K562 (cell line): ENCODE measurements around the gene UBE2G2. TPM values are rescaled to one million over a fixed set of nuclear protein-coding genes. Genes with fewer than 3 reads are reported as not detected.
A peak's percentile ranks its signal among the peaks of the same experiment; 100 is the strongest.

Experiments used
- BACH1 ChIP-seq: fragments of 200-800 bp; sonication (Bioruptor generic); IDR thresholded peaks from 2 replicates; pipeline ENCODE4 v1.6.1; 2016; ENCODE audit warnings: missing genetic modification characterization, missing compliant biosample characterization
- CBFA2T3 ChIP-seq: fragments of 450-650 bp; IDR thresholded peaks from 2 replicates; pipeline ENCODE4 v1.6.1; 2017
- CEBPG ChIP-seq, 3 experiments: fragments of 200-800 bp in 1 of 3; sonication (Bioruptor generic) in 1 of 3; sonication (generic) in 1 of 3; formaldehyde crosslinking in 1 of 3; IDR thresholded peaks in 2 of 3; conservative IDR thresholded peaks in 1 of 3; 2 replicates each; pipeline versions ENCODE4 v1.6.1 to v1.8.0; 2016 to 2022; ENCODE audit warnings: missing compliant biosample characterization in 2 of 3, missing genetic modification characterization in 2 of 3, mild to moderate bottlenecking in 1 of 3, missing genetic modification reagents in 1 of 3
- CTBP1 ChIP-seq: fragments of 450-650 bp; IDR thresholded peaks from 2 replicates; pipeline ENCODE4 v1.6.1; 2016; ENCODE audit warnings: borderline replicate concordance
- FOXA3 ChIP-seq, 2 experiments: fragments of 450-650 bp in 1 of 2; sonication (generic) in 1 of 2; formaldehyde crosslinking; IDR thresholded peaks in 1 of 2; conservative IDR thresholded peaks in 1 of 2; 2 replicates each; pipeline versions ENCODE4 v1.4.0 to v1.8.0; 2020 to 2022; ENCODE audit warnings: mild to moderate bottlenecking in 2 of 2, missing genetic modification reagents in 1 of 2
- KAT2B ChIP-seq: IDR thresholded peaks from one replicate; pipeline ENCODE4 v1.6.1; 2012; ENCODE audit warnings: low read depth, mild to moderate bottlenecking, control low read depth, inconsistent platforms, low read length, moderate library complexity
- KLF10 ChIP-seq: fragments of 250-450 bp; sonication (Bioruptor Pico); IDR thresholded peaks from 2 replicates; pipeline ENCODE4 v1.6.1; 2021; ENCODE audit warnings: matching md5 sums
- KLF13 ChIP-seq: fragments of 450-650 bp; IDR thresholded peaks from 2 replicates; pipeline ENCODE4 v1.6.1; 2016; ENCODE audit warnings: missing genetic modification characterization, low read depth, mild to moderate bottlenecking, missing compliant biosample characterization, moderate library complexity, borderline replicate concordance
- MAFG ChIP-seq: fragments of 450-650 bp; conservative IDR thresholded peaks from 2 replicates; pipeline ENCODE4 v1.6.1; 2016; ENCODE audit warnings: missing genetic modification characterization, missing compliant biosample characterization
- MECOM ChIP-seq: fragments of 250-450 bp; sonication (Bioruptor Pico); IDR thresholded peaks from 2 replicates; pipeline ENCODE4 v1.8.0; 2022; ENCODE audit warnings: inconsistent platforms
- NFIX ChIP-seq: fragments of 250-450 bp; sonication (Bioruptor Pico); IDR thresholded peaks from 2 replicates; pipeline ENCODE4 v1.4.0; 2020; ENCODE audit warnings: low read depth, mild to moderate bottlenecking, moderate library complexity
- SMC3 ChIP-seq: conservative IDR thresholded peaks from 2 replicates; pipeline ENCODE4 v1.6.1; 2011; ENCODE audit warnings: low read depth, low read length, improper control_type of control experiment; ENCODE audit not compliant: insufficient read depth
- SREBF1 ChIP-seq: fragments of 150-350 bp; IDR thresholded peaks from 2 replicates; pipeline ENCODE4 v1.6.1; 2014; ENCODE audit warnings: antibody characterized with exemption, low read depth, low read length, borderline replicate concordance
- ZKSCAN8 ChIP-seq: fragments of 200-800 bp; sonication (Bioruptor generic); IDR thresholded peaks from 2 replicates; pipeline ENCODE4 v1.6.1; 2016; ENCODE audit warnings: missing genetic modification characterization, missing compliant biosample characterization
- ZNF133 ChIP-seq: fragments of 250-450 bp; sonication (Bioruptor Pico); IDR thresholded peaks from 2 replicates; pipeline ENCODE4 v1.4.0; 2020; ENCODE audit warnings: mild to moderate bottlenecking
- ZNF143 ChIP-seq: sonication (generic); formaldehyde crosslinking; IDR thresholded peaks from 2 replicates; pipeline ENCODE4 v1.9.0; 2022; ENCODE audit warnings: mild to moderate bottlenecking, missing genetic modification reagents
- ZNF41 ChIP-seq: fragments of 250-450 bp; sonication (Bioruptor Pico); conservative IDR thresholded peaks from 2 replicates; pipeline ENCODE4 v1.4.0; 2020; ENCODE audit warnings: mild to moderate bottlenecking
- polyA plus RNA-seq, 8 experiments: library from polyadenylated mRNA; depleted of rRNA in 4 of 8; stranded (reverse) in 5 of 8; unstranded in 3 of 8; fragments of >200 nt; fragmentation: Nextera tagmentation in 2 of 8; fragmentation: Illumina TruSeq in 1 of 8; extraction: Ambion mirVana in 2 of 8; extraction: Trizol in 1 of 8; gene quantifications; 2 replicates each; pipeline versions ENCODE4 v1.2.1 to v1.2.3, GENCODE V29; 2011 to 2014; ENCODE audit warnings: inconsistent platforms in 1 of 8, missing spikeins in 1 of 8
- total RNA-seq, 7 experiments: library from RNA; depleted of rRNA in 6 of 7; stranded (reverse); fragments of >200 nt in 6 of 7; fragmentation: Illumina TruSeq in 2 of 7; extraction: Trizol in 2 of 7; gene quantifications; 2 replicates each; pipeline versions ENCODE4 v1.2.1 to v1.2.3, GENCODE V29; 2011 to 2021; ENCODE audit warnings: low replicate concordance in 1 of 7
- TF ChIP-seq, protein P1 (sequence below): fragments of 200-400 bp; formaldehyde crosslinking; IDR thresholded peaks from 2 replicates; pipeline ENCODE4 v1.6.1; 2017; ENCODE audit warnings: mild to moderate bottlenecking, low read depth, low read length, moderate library complexity
- TF ChIP-seq, protein P2 (sequence below): fragments of 150-350 bp; IDR thresholded peaks from 2 replicates; pipeline ENCODE4 v1.6.1; 2014; ENCODE audit warnings: low read depth, mild to moderate bottlenecking, low read length, borderline replicate concordance
- TF ChIP-seq, protein P3 (sequence below): fragments of 200-800 bp; sonication (Bioruptor generic); IDR thresholded peaks from 2 replicates; pipeline ENCODE4 v1.6.1; 2017; ENCODE audit warnings: missing genetic modification characterization, missing compliant biosample characterization

UBE2G2 gene
- total and polyA plus RNA-seq, 9 of the 15 experiments (the other 6 are each of a cell fraction or from before 2014, with no cell fraction given) = 47.5 to 225 (median 140) TPM

DNA sequence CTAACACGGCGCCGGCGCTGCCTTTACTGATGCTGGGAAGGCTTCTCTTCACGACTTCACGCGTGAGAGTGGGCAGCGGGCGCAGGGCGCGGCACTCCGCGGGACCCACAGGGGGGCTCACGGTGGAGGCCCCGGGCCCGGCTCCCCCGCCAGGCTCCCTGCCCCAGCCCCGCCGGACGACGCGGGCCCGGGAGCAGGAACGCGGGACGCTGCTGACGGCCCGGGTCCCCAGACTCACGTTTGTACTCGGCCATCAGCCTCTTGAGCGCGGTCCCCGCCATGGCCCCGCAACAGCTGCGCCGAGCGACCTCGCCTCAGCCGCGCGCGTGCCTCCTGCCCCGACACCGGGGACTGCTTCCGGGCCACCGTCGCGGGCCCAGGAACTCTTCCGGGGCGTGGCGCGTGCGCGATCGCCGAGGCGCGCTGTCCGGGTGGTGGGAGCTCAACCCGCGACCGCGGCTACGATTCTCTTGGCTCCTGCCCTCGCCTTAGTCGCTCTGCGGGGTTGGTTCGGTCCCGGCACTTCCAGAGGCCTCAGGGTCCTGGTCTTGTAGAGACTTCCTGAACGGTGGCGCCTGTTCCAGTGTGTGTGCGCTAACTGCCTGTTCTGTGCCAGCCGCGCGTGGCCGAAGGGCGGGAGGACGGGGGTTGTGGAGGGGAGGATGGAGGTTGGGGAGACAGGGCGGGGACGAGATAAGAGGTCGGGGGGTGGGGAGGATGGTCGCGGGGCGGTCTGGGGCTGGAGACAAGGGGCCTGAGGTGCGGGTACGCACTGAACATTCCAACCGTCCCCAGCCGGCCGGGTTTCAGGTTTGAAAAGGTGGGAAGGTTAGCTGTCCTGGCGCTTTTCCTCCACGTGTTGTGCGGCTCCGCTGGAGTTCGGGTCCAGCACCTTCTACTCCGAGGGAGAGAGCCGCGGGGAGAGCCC lies at the start of gene UBE2G2 (continued):
- no peak for TF ChIP-seq CBFA2T3
- TF ChIP-seq ZNF133 (CRISPR knock-in tag) = no peak
- TF ChIP-seq KAT2B = no peak
- TF ChIP-seq ZKSCAN8 (CRISPR knock-in tag) = no peak
- no peak for TF ChIP-seq BACH1 (tag)
- TF ChIP-seq, protein P1, sequence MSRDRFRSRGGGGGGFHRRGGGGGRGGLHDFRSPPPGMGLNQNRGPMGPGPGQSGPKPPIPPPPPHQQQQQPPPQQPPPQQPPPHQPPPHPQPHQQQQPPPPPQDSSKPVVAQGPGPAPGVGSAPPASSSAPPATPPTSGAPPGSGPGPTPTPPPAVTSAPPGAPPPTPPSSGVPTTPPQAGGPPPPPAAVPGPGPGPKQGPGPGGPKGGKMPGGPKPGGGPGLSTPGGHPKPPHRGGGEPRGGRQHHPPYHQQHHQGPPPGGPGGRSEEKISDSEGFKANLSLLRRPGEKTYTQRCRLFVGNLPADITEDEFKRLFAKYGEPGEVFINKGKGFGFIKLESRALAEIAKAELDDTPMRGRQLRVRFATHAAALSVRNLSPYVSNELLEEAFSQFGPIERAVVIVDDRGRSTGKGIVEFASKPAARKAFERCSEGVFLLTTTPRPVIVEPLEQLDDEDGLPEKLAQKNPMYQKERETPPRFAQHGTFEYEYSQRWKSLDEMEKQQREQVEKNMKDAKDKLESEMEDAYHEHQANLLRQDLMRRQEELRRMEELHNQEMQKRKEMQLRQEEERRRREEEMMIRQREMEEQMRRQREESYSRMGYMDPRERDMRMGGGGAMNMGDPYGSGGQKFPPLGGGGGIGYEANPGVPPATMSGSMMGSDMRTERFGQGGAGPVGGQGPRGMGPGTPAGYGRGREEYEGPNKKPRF = no peak
- TF ChIP-seq KLF13 = no peak
- TF ChIP-seq KLF10 (CRISPR knock-in tag) = no peak
- peak in 1 of 2 experiments; percentile 81; a peak in 2 of 4 replicates for TF ChIP-seq FOXA3 (CRISPR knock-in tag; conservative IDR thresholded peaks at IDR 0.05 in 1 of 2, IDR thresholded peaks at IDR 0.05 in 1 of 2)
- TF ChIP-seq, protein P2, sequence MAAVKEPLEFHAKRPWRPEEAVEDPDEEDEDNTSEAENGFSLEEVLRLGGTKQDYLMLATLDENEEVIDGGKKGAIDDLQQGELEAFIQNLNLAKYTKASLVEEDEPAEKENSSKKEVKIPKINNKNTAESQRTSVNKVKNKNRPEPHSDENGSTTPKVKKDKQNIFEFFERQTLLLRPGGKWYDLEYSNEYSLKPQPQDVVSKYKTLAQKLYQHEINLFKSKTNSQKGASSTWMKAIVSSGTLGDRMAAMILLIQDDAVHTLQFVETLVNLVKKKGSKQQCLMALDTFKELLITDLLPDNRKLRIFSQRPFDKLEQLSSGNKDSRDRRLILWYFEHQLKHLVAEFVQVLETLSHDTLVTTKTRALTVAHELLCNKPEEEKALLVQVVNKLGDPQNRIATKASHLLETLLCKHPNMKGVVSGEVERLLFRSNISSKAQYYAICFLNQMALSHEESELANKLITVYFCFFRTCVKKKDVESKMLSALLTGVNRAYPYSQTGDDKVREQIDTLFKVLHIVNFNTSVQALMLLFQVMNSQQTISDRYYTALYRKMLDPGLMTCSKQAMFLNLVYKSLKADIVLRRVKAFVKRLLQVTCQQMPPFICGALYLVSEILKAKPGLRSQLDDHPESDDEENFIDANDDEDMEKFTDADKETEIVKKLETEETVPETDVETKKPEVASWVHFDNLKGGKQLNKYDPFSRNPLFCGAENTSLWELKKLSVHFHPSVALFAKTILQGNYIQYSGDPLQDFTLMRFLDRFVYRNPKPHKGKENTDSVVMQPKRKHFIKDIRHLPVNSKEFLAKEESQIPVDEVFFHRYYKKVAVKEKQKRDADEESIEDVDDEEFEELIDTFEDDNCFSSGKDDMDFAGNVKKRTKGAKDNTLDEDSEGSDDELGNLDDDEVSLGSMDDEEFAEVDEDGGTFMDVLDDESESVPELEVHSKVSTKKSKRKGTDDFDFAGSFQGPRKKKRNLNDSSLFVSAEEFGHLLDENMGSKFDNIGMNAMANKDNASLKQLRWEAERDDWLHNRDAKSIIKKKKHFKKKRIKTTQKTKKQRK = no peak
- no peak for TF ChIP-seq MAFG (tag)
- peak; percentile 35; the same call in 1 of the 2 replicates for TF ChIP-seq CEBPG (CRISPR knock-in tag; IDR thresholded peaks at IDR 0.05)
- no peak for TF ChIP-seq CEBPG (tag; conservative IDR thresholded peaks at IDR 0.05 in 1 of 2, IDR thresholded peaks at IDR 0.05 in 1 of 2)
- no peak for TF ChIP-seq ZNF41 (CRISPR knock-in tag)
- TF ChIP-seq, protein P3, sequence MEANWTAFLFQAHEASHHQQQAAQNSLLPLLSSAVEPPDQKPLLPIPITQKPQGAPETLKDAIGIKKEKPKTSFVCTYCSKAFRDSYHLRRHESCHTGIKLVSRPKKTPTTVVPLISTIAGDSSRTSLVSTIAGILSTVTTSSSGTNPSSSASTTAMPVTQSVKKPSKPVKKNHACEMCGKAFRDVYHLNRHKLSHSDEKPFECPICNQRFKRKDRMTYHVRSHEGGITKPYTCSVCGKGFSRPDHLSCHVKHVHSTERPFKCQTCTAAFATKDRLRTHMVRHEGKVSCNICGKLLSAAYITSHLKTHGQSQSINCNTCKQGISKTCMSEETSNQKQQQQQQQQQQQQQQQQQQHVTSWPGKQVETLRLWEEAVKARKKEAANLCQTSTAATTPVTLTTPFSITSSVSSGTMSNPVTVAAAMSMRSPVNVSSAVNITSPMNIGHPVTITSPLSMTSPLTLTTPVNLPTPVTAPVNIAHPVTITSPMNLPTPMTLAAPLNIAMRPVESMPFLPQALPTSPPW (CRISPR knock-in tag) = peak; percentile 74
- TF ChIP-seq CTBP1 = peak; percentile 61; the same call in 1 of the 2 replicates
- TF ChIP-seq MECOM (CRISPR knock-in tag) = no peak
- no peak; the same call in 1 of the 2 replicates for TF ChIP-seq SMC3
- TF ChIP-seq ZNF143 = no peak
- no peak for TF ChIP-seq NFIX
- TF ChIP-seq SREBF1 = peak; percentile 82
